HFFc6 (cell line): Measurements from ENCODE around the gene LBX2. TPM values are rescaled to one million over a fixed set of nuclear protein-coding genes. Genes with fewer than 3 reads are reported as not detected.
A peak's percentile ranks its signal among the peaks of the same experiment; 100 is the strongest.

ENCODE experiments used
- DNase-seq: peaks from one replicate; pipeline ENCODE4 v3.0.0-alpha.2; 2018
- H3K27ac Mint-ChIP-seq: 2 replicates; pipeline ENCODE4 v1.8.0; 2020; ENCODE audit warnings: mild to moderate bottlenecking, mixed read lengths
- H3K27me3 Mint-ChIP-seq: 2 replicates; pipeline ENCODE4 v1.8.0; 2021; ENCODE audit warnings: mild to moderate bottlenecking, moderate library complexity, mixed read lengths; ENCODE audit not compliant: insufficient read depth
- H3K36me3 Mint-ChIP-seq: 2 replicates; pipeline ENCODE4 v1.8.0; 2021; ENCODE audit warnings: low read depth, mixed read lengths
- H3K4me1 Mint-ChIP-seq: 2 replicates; pipeline ENCODE4 v1.8.0; 2020; ENCODE audit warnings: low read depth, mixed read lengths
- H3K4me3 Mint-ChIP-seq: 2 replicates; pipeline ENCODE4 v1.8.0; 2020; ENCODE audit warnings: mild to moderate bottlenecking, moderate library complexity, mixed read lengths
- H3K9me3 Mint-ChIP-seq: 2 replicates; pipeline ENCODE4 v1.8.0; 2020; ENCODE audit warnings: mild to moderate bottlenecking, mixed read lengths
- total RNA-seq, 6 experiments: library from RNA; stranded (reverse); fragmentation: NEBNext Ultra II Directional; extraction: Animal tissue kit (Norgen Biotek cat#: 25700); gene quantifications; 2 replicates in 1 of 6; 3 replicates in 5 of 6; pipeline ENCODE4 v1.2.3, GENCODE V29; 2021
- TF ChIP-seq, protein P1 (sequence below): fragments of 200-600 bp; sonication (generic); IDR thresholded peaks from 2 replicates; pipeline ENCODE4 v1.5.0; 2021; ENCODE audit warnings: antibody characterized with exemption, mild to moderate bottlenecking

Gene LBX2
- total RNA-seq, 6 experiments from 2014 or later, result 0.21 to 1.8 (median 1.2) TPM

DNA sequence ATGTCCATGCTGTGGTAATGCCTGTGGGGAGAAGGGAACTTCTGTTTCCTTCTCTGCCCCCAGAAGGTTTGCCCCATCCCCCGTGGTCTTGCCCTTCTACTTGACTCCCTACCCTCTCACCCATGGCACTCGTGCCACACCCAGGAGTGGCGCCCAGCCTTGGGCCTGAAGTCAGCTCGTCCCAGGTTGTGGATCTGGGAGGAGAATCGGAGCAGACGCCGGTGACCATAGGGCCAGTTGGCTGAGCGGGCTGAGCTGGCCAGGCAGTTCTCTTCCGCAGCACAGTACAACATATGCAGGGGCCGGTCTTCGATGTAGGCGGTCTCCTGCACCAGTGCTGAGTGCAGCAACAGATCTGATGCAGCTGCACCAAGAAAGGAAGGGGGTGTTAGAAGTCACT is 35.0 kb upstream of the LBX2 start:
- DNase-seq, result no peak
- H3K9me3 Mint-ChIP-seq, result no peaks in the 10 kb centered on the region
- H3K27ac Mint-ChIP-seq, result no peak overlapping the region
- H3K4me1 Mint-ChIP-seq, result peaks cover 36% of the 10 kb centered on the region
- H3K27me3 Mint-ChIP-seq, result no peaks in the 10 kb centered on the region
- H3K4me3 Mint-ChIP-seq, result no peak overlapping the region
- TF ChIP-seq, protein P1, sequence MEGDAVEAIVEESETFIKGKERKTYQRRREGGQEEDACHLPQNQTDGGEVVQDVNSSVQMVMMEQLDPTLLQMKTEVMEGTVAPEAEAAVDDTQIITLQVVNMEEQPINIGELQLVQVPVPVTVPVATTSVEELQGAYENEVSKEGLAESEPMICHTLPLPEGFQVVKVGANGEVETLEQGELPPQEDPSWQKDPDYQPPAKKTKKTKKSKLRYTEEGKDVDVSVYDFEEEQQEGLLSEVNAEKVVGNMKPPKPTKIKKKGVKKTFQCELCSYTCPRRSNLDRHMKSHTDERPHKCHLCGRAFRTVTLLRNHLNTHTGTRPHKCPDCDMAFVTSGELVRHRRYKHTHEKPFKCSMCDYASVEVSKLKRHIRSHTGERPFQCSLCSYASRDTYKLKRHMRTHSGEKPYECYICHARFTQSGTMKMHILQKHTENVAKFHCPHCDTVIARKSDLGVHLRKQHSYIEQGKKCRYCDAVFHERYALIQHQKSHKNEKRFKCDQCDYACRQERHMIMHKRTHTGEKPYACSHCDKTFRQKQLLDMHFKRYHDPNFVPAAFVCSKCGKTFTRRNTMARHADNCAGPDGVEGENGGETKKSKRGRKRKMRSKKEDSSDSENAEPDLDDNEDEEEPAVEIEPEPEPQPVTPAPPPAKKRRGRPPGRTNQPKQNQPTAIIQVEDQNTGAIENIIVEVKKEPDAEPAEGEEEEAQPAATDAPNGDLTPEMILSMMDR, result no peak
- peaks cover 9% of the 10 kb centered on the region for H3K36me3 Mint-ChIP-seq

DNA sequence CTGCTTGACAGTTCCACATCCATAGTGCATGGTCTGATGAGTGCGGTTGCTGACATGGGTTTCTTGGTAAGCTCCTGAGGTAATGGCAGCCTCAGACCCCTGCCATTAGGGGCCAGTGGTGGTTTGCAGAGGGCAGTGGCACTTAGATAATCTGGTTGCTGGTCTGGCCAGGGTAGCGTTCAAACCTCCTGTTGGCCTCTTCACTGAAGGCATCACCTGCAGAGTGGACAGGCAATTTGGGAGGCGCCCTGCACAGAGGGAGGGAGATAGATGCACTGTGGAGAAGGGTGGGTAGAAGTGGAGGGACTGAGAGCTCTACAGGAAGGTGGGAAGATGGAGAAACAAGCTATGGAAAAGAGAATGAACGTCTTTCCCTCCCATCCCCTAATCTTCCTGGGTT is 34.1 kb upstream of the LBX2 start:
- Mint-ChIP-seq H3K4me3 (no peak overlapping the region), H3K27me3 (peaks cover 4% of the 10 kb centered on the region), H3K4me1 (peaks cover 39% of the 10 kb centered on the region), H3K9me3 (no peaks in the 10 kb centered on the region), H3K27ac (0 out of 2 replicates have a peak overlapping the region, but pooled peaks have one; percentile 32), H3K36me3 (peaks cover 17% of the 10 kb centered on the region)
- TF ChIP-seq, protein P1, result no peak
- no peak for DNase-seq

DNA sequence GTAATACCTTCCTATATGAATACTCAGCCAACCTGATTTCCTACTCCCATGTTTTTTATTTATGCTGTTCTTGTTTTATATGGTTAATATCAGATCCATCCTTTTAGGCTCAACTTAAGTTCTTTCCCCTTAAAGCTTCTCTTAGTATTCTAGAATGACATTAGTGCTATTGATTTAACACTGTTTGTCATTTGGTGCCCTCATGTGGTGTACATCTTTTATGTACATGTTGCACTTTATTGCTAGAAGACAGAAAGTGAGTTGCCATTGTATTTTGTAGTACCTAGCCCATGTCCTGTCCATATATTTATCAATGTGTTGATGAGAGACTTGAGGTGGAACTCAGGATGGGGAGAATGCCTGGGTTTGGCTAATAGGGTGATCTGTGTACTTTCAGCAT is 32.8 kb upstream of the LBX2 start:
- no peaks in the 10 kb centered on the region for H3K9me3 Mint-ChIP-seq
- H3K27me3 Mint-ChIP-seq, result peaks cover 4% of the 10 kb centered on the region
- TF ChIP-seq, protein P1, result peak; percentile 74
- DNase-seq, result peak; percentile 55
- H3K4me1 Mint-ChIP-seq, result peaks cover 43% of the 10 kb centered on the region
- peak overlapping the region; percentile 74 for H3K27ac Mint-ChIP-seq
- peak overlapping the region; percentile 100 for H3K4me3 Mint-ChIP-seq
- peaks cover 23% of the 10 kb centered on the region for H3K36me3 Mint-ChIP-seq

DNA sequence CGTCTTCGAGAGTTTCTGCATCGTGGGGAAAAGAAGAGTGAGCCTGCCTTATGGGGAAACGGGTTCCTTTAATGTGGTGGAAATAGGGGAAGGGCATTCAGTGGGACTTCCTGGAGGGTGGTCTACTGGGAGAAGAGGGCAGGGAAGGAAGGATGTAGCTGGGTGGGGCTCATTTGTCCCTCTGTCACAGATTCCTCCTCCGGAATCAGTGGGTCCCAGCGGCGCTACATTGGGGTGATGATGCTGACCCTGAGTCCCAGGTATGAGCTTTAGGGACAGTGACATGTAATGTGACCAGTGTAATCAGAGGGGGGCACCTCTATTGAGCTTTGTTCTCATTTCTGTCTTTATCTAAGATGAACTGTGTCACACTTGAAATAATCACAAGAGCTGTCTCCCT is 32.3 kb upstream of the LBX2 start:
- peaks cover 4% of the 10 kb centered on the region for H3K27me3 Mint-ChIP-seq
- peak overlapping the region; percentile 74 for H3K27ac Mint-ChIP-seq
- H3K9me3 Mint-ChIP-seq, result no peaks in the 10 kb centered on the region
- H3K36me3 Mint-ChIP-seq, result peaks cover 29% of the 10 kb centered on the region
- H3K4me3 Mint-ChIP-seq, result peak overlapping the region; percentile 100
- no peak for DNase-seq
- TF ChIP-seq, protein P1, result no peak
- peaks cover 37% of the 10 kb centered on the region for H3K4me1 Mint-ChIP-seq

DNA sequence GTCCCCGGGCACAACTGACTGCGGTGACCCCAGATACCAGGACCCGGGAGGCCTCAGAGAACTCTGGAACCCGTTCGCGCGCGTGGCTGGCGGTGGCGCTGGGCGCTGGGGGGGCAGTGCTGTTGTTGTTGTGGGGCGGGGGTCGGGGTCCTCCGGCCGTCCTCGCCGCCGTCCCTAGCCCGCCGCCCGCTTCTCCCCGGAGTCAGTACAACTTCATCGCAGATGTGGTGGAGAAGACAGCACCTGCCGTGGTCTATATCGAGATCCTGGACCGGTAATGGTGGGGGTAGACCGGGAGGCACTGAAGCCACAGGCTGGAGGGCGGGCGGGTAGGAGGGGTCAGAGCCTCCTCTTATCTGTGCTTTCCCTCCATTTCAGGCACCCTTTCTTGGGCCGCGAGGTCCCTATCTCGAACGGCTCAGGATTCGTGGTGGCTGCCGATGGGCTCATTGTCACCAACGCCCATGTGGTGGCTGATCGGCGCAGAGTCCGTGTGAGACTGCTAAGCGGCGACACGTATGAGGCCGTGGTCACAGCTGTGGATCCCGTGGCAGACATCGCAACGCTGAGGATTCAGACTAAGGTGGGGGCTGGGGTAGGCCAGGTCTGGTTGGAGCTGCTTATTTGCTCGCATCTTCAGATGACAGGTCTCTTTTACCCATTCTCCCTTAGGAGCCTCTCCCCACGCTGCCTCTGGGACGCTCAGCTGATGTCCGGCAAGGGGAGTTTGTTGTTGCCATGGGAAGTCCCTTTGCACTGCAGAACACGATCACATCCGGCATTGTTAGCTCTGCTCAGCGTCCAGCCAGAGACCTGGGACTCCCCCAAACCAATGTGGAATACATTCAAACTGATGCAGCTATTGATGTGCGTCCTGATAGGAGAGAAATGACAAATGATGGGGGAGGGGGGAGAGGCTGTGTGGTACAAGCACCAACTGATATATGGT is 31.1 kb upstream of the LBX2 start:
- Mint-ChIP-seq H3K9me3 (no peaks in the 10 kb centered on the region), H3K27me3 (peaks cover 4% of the 10 kb centered on the region), H3K27ac (peak overlapping the region; percentile 74), H3K4me3 (peak overlapping the region; percentile 100), H3K36me3 (peaks cover 39% of the 10 kb centered on the region), H3K4me1 (peaks cover 37% of the 10 kb centered on the region)
- TF ChIP-seq, protein P1, result no peak
- peak; percentile 54 for DNase-seq
